HT-29 (cell line): ENCODE results near the gene ORM1. TPM values are rescaled to one million over a fixed set of nuclear protein-coding genes. Genes with fewer than 3 reads are reported as not detected.
"Not testable (repeated sequence)": the region's sequence is repeated elsewhere in the genome, so short reads cannot be mapped to it uniquely, and the experiment has no call there.

ENCODE experiments used
- DNase-seq: peaks from one replicate; pipeline ENCODE4 v3.0.0-alpha.2; 2015; ENCODE audit warnings: low spot score
- total RNA-seq: library from RNA; depleted of rRNA; stranded (reverse); fragments of >200 nt; shearing (Covaris generic); gene quantifications from 2 replicates; pipeline ENCODE4 v1.2.3, GENCODE V29; 2014

The ORM1 gene
- total RNA-seq, 1 experiment from 2014 or later, result not detected

DNA sequence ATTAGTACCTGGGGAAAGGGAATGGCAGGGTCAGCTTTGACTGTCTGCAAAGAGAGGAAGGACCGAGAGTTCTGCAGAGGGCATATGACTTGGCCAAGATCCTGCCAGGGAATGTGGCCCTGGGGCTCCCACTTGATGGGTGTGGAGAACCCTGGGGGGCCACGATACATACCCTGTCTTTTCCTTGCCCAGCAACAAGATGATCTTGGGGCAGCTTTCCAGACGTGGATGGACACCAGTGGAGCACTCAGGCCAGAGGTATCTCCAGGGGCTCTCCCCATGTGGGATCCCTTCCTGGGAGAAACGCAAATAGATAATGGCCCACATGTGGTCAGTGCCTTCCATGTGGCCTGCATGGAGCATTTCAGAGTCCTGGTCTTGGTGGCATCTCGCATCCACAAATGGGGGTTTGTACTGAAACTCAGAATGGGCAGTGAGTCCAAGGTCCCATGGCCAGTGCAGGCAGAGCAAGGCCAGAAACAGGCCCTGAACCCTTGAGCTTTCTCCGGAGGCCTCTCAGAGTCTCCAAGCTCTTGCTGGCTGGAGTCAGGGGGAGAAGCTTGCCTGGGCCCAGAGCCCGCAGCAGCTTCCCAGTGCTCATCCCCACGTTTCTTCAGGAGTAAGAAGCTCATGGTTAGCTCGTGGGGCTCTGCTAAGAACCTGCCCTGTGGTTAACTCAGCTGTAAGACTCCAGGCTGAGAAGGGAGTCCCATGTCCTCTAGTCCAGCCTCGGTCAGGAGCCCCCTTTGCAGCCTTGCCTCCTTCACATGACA lies 18.3 kb upstream of the ORM1 start:
- no peak for DNase-seq

DNA sequence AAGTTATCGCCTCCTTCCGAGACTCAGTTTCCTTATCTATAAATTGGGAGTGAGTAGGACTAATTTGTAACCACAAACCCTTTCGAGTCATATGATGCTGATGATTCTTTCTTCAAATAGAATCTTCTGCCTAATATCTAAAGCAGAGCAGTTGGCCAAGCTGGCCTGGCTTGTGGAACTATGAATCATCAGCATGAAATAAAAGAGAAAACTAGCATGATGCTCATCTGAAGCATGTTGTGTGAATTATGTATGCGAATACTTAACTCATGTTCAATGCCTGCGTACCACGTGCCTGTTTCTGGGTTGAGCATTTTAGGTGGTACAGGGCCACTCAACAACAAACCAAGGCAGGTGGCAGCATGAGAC lies 15.0 kb upstream of the ORM1 start:
- DNase-seq, result no peak

DNA sequence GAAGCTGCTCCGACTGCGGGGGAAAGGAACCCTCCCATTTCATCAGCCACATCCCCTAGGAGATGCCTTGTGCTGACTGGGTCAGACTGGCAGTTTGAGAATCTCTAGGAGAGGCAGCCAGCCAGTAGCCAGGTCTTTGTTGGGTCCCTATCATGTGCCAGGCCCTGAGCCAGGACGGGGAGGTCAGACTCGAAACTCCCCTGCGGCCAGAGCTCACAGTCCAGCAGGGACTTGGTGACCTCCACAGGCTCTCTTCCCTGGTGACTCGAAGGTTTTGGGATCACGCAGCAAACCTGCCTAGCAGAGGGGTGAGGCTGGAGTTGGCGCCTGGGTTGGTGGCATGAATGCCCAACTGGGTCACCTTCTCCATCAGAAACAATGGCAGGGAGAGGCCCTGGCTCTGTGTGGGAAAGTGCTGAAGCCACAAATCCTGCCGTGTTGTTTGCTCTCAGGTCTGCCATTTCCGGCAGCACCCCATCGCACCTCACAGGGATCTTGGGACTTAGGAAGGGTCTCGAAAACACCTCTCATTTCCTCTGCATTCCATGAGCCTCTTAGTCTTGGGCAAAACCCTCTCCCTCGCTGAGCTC lies 14.4 kb upstream of the ORM1 start:
- DNase-seq, result no peak

DNA sequence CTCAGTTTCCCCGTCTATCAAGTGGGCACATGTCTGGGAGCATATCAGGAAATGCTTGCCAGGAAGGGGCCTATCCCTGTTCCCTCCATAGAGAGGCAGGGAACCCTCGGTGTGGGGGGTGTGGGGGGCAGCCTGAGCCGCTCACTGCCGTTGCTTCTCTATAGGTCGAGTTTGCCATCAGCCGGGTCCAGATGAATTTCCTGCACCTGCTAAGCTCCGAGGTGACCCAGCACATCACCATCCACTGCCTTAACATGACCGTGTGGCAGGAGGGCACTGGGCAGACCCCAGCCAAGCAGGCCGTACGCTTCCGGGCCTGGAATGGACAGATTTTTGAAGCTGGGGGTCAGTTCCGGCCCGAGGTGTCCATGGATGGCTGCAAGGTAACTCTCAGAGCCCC lies 13.8 kb upstream of the ORM1 start:
- DNase-seq, result no peak

DNA sequence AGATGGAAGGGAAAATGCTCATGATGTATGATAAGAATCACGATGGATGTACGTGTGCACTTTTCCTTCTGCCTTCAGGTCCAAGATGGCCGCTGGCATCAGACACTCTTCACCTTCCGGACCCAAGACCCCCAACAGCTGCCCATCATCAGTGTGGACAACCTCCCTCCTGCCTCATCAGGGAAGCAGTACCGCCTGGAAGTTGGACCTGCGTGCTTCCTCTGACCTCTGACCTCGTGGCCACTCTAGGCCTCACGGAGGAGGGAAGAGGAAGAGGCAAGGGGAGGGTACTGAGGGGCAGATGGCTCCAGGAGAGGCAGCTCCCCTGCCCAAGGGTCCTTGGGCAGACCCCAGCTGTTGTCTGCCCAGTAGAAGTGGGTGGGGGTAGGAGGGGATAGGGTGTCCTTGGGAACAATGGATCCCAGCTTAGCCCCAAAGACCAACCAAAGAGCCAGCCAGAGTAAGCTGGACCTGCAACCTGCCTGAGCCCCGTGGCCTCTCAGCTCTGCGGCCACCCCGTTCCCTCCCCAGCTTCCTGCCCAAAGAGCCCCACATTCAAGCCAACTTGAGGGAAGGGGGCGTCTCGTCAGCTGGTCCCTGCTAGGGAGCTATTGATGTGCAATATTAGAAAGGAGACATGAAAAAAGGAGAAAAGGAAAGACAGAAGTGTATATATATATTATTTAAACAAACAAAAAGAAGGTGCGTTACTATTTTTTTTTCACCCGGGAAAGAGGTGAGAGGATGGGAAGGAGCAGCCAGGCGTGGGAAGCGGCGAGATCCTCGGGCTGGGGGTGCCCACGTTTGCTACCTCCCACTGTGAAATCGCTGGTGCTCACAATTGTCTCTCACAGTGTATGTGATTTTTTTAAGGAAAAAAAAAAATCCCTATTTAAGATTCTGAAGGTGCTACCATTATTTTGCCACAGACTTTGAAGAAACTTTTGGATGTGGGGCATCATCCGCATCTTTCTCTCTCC lies 12.1 kb upstream of the ORM1 start:
- DNase-seq, result no peak

DNA sequence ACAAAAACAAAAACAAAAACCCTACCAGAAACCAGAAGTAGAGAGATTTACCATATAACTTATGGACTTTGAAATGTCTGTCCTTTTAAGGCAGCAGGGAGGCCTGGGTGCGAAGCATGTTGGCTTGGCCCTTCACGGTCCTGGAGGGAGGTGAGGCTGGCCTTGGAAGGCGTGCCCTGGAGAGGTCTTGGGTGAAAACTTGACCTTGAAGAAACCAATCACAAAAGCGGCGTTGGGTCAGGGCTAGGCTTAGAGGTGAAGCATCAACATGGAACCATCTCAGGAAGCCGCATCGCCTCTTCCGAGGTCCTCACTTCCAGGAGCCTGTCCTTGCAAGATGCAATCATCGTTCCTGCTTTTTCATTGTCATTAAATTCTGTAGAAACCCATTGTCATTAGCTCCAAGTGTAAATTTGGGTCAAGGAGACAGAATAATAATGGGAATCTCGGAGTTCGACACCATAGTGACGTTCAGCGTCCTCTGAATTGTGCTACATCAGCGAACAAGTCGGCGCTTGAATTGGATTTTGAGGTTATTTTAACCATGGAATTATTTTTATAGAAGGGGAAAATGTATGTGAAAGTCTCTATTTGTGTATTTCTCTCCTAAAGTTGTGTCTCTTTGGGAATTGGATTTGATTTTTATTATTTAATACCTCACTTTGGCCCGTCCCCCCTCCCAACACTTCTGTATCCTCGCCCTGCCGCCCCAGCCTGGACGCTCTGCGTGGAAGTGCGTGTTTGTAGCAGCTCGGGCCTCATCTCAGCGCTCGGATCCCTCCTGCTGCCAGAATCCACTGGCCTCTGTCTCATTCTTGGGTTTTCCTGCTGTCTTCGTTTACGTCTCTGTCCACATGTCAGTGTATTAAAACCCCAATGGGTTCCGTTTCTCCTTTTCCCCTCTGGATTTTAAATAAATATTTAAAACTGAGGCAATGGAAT lies 11.1 kb upstream of the ORM1 start:
- DNase-seq, result no peak

DNA sequence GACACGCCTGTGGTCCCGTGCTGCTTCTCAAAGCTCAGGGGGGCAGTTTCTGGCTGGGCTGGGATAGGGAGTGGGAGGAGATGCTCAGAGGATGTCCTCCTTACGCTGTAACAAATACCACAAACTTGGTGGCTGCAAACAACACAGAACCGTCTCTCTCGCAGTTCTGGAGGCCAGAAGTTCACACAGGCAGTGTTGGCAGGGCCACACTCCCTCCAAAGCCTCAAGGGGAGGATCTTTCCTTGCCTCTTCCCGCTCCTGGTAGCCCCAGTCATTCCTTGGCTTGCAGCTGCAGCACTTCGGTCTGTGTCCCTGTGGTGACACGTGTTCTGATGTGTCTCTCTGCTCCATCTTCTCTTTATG lies 10.4 kb upstream of the ORM1 start:
- DNase-seq, result no peak

DNA sequence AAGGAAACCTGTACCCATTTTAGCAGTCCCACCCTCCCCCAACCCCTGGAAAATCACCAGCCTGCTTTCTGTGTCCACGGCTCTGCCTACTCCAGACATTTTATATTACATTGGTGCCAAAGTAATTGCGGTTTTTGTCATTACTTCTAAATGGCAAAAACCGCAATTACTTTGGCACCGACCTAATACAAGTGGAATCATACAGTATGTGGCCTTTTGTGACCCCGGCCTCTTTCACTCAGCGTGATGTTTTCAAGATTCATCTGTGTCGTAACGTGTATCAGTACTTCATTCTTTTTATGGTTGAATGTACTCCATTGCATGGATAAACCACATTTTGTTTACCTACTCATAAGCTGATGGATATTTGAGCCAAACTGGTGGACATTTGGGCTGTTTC lies 9.7 kb upstream of the ORM1 start:
- DNase-seq, result no peak

DNA sequence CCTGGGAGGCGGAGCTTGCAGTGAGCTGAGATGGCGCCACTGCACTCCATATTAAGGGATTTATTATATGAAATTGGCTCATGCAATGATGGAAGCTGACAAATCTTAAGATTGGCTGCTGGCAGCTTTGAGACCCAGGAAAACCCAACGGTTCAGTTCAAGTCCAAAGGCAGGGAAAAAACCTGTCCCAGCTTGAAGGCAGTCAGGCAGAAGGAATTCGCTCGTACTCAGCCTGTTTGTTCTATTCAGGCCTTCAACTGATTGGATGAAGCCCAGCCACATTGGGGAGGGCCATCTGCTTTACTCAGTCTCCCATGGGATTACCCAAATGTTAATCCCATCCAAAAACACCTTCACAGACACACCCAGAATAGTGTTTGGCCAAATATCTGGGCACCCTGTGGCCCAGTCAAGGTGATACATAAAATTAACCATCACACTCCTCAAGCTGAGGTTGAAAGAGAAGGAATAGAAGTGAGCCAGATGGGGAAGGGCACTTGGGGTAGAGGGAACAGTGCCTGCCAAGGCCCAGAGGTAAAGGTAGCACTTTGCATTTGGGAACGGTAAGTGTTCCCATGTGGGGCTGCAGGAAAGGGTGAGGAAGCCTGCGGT lies 8.5 kb upstream of the ORM1 start:
- DNase-seq, result no peak

DNA sequence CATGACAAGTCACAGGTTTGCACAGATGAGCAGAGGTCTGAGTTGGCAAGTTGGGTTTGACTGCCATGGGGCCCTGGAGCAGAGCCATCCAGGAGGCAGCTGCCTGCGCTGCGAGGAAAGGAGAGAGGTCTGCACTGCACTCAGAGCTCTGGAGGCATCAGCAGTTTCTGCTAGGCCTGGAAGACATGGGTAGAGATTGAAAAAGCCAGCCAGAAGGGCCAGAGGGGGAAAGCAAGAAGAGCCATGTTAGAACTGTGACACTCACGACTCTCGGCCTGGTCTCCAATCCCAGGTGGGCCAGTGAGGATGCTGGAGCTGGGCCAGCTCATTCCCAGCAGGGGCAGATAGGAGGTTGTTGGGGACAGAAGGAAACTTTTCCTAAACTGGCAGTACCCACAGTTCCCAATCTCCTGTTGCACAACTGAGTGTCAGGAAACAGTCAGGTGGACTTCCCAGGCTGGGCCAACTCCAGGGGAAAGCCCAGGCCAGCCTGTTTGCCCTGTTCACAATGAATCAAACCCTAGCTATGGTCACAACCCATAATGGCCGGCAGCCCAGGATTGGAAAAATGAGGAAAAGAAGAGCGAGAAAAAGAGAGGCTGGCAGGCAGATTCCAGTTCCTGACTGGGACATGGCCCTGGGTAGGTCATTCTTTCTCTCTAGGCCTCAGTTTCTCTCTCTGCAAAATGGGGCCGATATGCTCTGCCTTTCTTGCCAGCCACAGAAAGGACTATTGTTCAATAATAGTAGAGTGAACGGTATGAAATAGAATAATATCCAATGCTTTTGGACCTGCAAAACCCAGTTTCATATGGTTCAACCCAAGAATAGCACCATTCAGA lies 7.8 kb upstream of the ORM1 start:
- DNase-seq, result no peak

DNA sequence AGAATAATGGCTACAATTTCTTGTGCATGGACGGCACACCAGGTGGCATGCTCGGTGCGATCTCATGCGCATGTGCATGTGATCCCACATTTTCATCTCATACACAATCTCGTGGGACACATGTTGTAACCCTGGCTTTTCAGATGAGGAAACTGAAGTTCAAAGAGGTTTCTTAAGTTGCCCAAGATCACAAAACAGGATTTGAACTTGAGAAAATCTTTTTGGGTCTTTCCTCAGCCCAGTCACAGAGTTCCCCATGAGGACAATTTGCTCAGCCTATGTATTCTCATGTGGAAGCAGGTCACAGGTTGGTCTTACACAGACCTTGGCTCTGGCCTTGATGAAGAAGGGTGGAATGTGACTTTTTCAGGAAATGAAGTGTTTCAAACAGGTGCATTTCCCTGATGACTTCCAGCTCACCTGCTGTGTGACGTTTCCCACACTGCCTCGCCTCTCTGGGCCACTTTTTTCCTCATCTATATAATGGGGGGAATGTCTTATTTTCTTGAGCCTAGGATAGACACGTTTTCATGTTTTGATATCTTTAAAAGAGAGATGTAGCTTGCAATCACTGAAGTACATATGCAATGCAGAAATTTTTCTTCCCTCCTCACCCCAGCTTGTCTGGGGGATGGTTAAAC lies 7.1 kb upstream of the ORM1 start:
- DNase-seq, result no peak

DNA sequence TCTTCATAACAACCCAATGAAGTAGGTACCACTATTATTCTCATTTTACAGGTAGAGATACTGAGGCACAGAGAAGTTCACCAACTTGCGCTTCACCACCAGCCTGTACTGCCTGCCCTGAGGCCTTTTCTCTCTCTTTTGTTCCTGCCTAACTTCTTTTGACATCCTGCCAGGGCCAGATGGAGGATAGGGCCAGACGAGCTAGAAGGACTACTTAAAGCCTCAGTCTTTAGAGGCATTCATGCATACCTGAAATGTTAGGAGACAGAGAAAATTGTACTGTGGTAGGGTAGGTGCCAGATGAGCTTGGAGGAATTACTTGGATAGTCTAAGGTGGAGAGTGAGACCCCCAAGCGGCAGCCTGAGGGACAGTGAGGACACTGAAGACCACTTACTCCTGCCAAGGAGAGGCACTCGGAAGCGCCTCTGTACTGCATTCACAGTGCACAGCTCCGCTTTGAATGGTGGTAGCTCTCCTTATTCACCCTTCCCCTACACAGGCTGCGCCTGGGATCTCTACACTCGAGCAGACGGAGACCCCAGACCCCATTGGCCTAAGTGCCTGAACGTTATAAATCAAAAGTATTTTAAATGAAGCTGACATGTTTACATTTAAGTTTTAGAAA lies 6.2 kb upstream of the ORM1 start:
- no peak for DNase-seq

DNA sequence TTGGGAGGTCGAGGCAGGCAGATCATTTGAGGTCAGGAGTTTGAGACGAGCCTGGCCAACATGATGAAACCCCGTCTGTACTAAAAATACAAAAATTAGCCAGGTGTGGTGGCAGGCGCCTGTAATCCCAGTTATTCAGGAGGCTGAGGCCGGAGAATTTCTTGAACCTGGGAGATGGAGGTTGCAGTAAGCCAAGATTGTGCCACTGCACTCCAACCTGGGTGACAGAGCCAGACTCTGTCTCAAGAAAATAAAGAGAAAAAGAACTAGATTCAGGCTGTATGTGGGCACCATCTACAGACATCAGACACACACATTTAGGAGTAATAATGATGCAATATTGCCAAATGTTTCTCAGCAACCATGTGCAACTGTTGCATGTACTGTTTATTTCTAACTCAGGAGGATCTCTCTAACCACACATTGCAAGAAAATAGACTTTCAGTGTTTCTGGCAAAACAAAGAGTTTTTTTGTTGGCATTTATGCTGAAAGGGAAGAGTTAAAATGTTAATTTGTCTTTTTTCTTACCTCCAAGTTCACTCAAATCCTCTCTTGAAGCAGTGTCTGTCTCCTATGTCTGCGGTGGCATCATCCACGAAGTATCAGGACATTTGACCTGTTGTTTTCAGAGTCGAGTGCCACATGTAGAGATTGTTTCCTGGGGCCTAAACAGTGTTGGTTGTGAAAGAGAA lies 5.1 kb upstream of the ORM1 start:
- no peak for DNase-seq

DNA sequence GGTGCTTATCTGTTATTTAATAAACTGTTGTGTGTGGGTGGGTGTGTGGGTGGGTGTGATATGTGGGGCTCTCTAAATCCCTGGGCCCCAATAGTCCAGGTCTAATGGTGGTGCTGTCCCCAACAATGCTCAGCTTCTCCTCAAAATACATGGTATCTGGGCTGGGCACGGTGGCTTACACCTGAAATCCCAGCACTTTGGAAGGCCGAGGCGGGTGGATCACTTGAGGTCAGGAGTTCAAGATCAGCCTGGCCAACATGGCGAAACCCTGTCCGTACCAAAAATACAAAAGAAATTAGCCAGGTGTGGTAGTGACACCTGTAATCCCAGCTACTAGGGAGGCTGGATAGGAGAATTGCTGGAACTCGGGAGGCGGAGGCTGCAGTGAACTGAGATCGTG lies 4.5 kb upstream of the ORM1 start:
- DNase-seq, result no peak

DNA sequence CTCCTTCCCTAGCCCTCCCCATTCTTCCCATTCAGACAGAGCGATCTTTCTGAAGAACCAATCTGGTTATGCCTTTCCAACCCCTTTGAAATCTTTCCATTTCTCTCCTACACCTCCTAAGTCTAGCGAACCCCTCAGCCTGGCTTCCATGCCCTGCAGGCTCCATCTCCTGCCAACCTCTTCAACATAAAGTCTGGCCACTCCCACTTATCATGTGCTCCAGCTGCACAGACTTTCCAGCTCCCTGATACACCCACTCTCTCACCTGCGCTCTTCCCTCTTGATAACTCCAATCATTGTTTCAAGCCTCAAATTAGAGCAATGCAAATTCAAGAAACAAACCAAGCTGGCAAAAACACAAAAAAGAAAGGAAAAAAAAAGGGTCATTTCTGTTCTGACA lies 3.8 kb upstream of the ORM1 start:
- DNase-seq, result no peak

DNA sequence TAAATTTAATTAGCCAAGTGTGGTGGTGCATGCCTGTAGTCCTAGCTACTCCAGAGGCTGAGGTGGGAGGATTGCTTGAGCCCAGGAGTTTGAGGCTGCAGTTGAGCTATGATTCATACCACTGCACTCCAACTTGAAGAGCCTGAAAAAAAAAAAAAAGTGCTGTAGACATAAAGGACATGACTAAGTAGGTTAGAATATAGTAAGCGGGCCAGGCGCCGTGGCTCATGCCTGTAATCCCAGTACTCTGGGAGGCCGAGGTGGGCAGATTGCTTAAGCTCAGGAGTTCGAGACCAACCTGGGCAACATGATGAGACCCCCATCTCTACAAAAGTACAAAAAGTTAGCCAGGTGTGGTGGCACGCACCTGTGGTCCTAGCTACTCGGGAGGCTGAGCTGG lies 2.2 kb upstream of the ORM1 start:
- not testable (repeated sequence) for DNase-seq

DNA sequence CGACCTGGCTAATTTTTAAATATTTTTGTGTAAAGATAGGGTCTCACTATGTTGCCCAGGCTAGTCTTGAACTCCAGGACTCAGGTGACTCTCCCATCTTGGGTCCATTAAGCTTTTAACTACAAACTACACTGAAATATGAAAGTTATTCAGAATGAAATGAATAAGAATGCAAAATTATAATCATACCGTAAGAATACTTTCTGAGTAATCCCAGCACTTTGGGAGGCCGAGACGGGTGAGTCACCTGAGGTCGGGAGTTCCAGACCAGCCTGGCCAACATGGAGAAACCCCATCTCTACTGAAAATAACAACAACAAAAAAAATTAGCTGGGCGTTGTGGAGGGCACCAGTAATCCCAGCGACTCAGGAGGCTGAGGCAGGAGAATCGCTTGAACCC lies 1.1 kb upstream of the ORM1 start:
- DNase-seq, result no peak

DNA sequence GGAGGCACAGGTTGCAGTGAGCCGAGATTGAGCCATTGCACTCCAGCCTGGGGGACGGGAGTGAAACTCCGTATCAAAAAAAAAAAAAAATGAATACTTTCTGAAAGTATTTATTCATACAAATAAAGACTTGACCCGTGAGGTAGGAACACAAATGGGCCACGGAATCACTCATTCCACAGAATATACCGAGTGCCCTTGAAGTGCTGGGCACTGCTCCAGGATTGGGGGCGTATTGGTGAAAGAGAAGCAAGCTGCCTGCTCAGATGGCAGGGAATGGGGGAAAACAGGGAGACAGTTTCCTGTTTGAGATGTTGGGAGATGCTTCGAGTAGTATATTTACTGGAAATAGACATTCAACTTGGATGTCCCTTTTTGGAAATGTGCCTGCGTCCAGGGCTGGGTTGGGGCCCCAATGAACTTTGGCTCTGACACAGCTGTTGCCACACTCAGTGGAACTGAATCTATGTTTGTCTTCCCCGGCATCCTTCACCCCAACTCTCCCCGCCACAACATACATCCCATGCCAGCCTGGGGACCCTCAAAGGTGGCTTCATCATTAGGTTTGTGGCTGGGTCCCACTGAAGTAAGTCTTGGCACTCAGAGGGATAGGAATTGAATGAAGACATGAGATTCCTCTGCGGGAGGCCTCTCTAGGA lies 609 bp upstream of the ORM1 start:
- DNase-seq, result not testable (repeated sequence)
